SU-DHL-6 (cell line): ENCODE data around the gene MAP10.

Experiments used
- EZH2phosphoT487 ChIP-seq: fragments of 200-600 bp; sonication (generic), shearing (Covaris generic); conservative IDR thresholded peaks from 2 replicates; pipeline ENCODE4 v1.6.1; 2018; ENCODE audit warnings: mild to moderate bottlenecking, antibody characterized with exemption, low read length, moderate library complexity, mixed read lengths
- TF ChIP-seq, protein P1 (sequence below): fragments of 200-600 bp; sonication (generic); IDR thresholded peaks from one replicate; pipeline ENCODE4 v1.5.1; 2017; ENCODE audit warnings: antibody characterized with exemption, mild to moderate bottlenecking, low read length, moderate library complexity; ENCODE audit not compliant: insufficient read depth, poor library complexity, severe bottlenecking

DNA sequence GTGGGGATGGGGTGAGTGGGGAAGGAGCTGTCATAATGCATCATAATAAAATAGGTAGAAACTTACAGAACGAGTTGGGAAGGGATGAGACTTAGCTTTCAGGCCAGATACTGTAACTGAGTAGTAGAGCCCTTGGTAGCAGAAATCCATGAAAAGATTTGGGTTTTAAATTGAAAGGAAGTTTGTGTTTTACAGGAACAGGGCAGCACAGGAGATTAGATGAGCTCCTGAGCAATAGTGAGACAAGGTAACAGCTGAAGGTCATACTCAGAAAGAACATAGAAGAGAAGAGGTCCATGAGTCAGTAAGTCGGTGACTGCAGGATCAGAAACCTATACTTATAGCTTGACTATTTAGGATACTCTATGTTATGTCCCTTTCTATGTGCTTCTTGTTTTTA is 7.3 kb downstream of the MAP10 start:
- TF ChIP-seq, protein P1, sequence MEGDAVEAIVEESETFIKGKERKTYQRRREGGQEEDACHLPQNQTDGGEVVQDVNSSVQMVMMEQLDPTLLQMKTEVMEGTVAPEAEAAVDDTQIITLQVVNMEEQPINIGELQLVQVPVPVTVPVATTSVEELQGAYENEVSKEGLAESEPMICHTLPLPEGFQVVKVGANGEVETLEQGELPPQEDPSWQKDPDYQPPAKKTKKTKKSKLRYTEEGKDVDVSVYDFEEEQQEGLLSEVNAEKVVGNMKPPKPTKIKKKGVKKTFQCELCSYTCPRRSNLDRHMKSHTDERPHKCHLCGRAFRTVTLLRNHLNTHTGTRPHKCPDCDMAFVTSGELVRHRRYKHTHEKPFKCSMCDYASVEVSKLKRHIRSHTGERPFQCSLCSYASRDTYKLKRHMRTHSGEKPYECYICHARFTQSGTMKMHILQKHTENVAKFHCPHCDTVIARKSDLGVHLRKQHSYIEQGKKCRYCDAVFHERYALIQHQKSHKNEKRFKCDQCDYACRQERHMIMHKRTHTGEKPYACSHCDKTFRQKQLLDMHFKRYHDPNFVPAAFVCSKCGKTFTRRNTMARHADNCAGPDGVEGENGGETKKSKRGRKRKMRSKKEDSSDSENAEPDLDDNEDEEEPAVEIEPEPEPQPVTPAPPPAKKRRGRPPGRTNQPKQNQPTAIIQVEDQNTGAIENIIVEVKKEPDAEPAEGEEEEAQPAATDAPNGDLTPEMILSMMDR: no peak
- TF ChIP-seq EZH2phosphoT487: no peak
